SK-N-MC (cell line): ENCODE measurements around the gene MRO.

Source experiments
- DNase-seq: peaks from one replicate; pipeline ENCODE4 v3.0.0-alpha.2; 2011; ENCODE audit warnings: low read depth, low spot score
- H3K27ac ChIP-seq: fragments of 200-600 bp; sonication (generic); 2 replicates; pipeline ENCODE4 v1.5.1; 2016; ENCODE audit warnings: mixed run types
- H3K36me3 ChIP-seq: fragments of 200-600 bp; sonication (generic); 2 replicates; pipeline ENCODE4 v1.6.1; 2017; ENCODE audit warnings: antibody characterized with exemption, low read length, mixed read lengths; ENCODE audit not compliant: insufficient read depth
- H3K4me3 ChIP-seq: fragments of 200-600 bp; sonication (generic); 2 replicates; pipeline ENCODE4 v1.5.1; 2016
- H3K9ac ChIP-seq: fragments of 200-600 bp; sonication (generic); 2 replicates; pipeline ENCODE4 v1.8.0; 2017; ENCODE audit warnings: mixed run types, mixed read lengths; ENCODE audit not compliant: insufficient read length
- H3K9me3 ChIP-seq: fragments of 200-600 bp; sonication (generic); 2 replicates; pipeline ENCODE4 v1.6.1; 2017; ENCODE audit warnings: low read depth, mild to moderate bottlenecking, antibody characterized with exemption, low read length, moderate library complexity, mixed read lengths
- EZH2 ChIP-seq: fragments of 200-600 bp; sonication (generic); IDR thresholded peaks from one replicate; pipeline ENCODE4 v1.6.1; 2017; ENCODE audit warnings: antibody characterized with exemption
- FOXP2 ChIP-seq: optimal IDR thresholded peaks from 2 replicates; pipeline ENCODE3; 2011; ENCODE audit warnings: mild to moderate bottlenecking, moderate library complexity; ENCODE audit not compliant: insufficient read depth; ENCODE audit errors: extremely low read length, control extremely low read depth
- POLR2AphosphoS5 ChIP-seq: IDR thresholded peaks from 2 replicates; pipeline ENCODE4 v1.6.1; 2012; ENCODE audit warnings: mild to moderate bottlenecking, low read depth, low read length, borderline replicate concordance

Gene MRO

GRCh38 chr18:50825621-50826020, 5.8 kb upstream of the MRO start:
- Histone ChIP-seq H3K36me3 (no peaks in the 10 kb centered on the region), H3K9ac (no peak overlapping the region), H3K9me3 (no peaks in the 10 kb centered on the region), H3K4me3 (no peak overlapping the region), H3K27ac (no peak overlapping the region)
- TF ChIP-seq FOXP2 (no peak), POLR2AphosphoS5 (no peak), EZH2 (no peak)
- no peak for DNase-seq

- DNase-seq = no peak
- Histone ChIP-seq H3K9me3 (no peaks in the 10 kb centered on the region), H3K27ac (no peak overlapping the region), H3K36me3 (no peaks in the 10 kb centered on the region), H3K9ac (no peak overlapping the region), H3K4me3 (no peak overlapping the region)
- TF ChIP-seq POLR2AphosphoS5 = no peak
- no peak for TF ChIP-seq EZH2
- TF ChIP-seq FOXP2 = no peak
Observed at GRCh38 chr18:50822756-50823155, 2.9 kb upstream of the MRO start.

- TF ChIP-seq FOXP2 (no peak), EZH2 (no peak), POLR2AphosphoS5 (no peak)
- no peak overlapping the region for H3K9ac ChIP-seq
Observed at GRCh38 chr18:50820901-50821520, 1.2 kb upstream of the MRO start.

GRCh38 chr18:50819027-50819727, 639 bp downstream of the MRO start:
- no peak for DNase-seq
- Histone ChIP-seq H3K36me3 (no peaks in the 10 kb centered on the region), H3K4me3 (peak overlapping the region; percentile 74), H3K9me3 (no peaks in the 10 kb centered on the region), H3K9ac (no peak overlapping the region), H3K27ac (no peak overlapping the region)
- TF ChIP-seq FOXP2 (no peak), EZH2 (no peak), POLR2AphosphoS5 (no peak)

More at GRCh38 chr18:50820901-50821520, 1.2 kb upstream of the MRO start:
- H3K36me3 ChIP-seq = no peaks in the 10 kb centered on the region
- no peaks in the 10 kb centered on the region for H3K9me3 ChIP-seq
- no peak overlapping the region for H3K27ac ChIP-seq
- DNase-seq = no peak
- no peak overlapping the region for H3K4me3 ChIP-seq

- TF ChIP-seq FOXP2 (no peak), POLR2AphosphoS5 (peak; percentile 15; the same call in 1 of the 2 replicates), EZH2 (no peak)
- Histone ChIP-seq H3K36me3 (no peaks in the 10 kb centered on the region), H3K4me3 (peak overlapping the region; percentile 28; the same call in 1 of the 2 replicates), H3K27ac (peak overlapping the region; percentile 70), H3K9ac (no peak overlapping the region), H3K9me3 (no peaks in the 10 kb centered on the region)
- peak; percentile 34 for DNase-seq
Observed at GRCh38 chr18:50816419-50817166, 3.2 kb downstream of the MRO start.

- TF ChIP-seq POLR2AphosphoS5 = no peak
- TF ChIP-seq EZH2 = no peak
- TF ChIP-seq FOXP2 = no peak
- Histone ChIP-seq H3K4me3 (no peak overlapping the region), H3K27ac (no peak overlapping the region), H3K9me3 (no peaks in the 10 kb centered on the region), H3K36me3 (no peaks in the 10 kb centered on the region), H3K9ac (no peak overlapping the region)
- DNase-seq = no peak
Observed at GRCh38 chr18:50814395-50814794, 5.4 kb downstream of the MRO start.

DNA sequence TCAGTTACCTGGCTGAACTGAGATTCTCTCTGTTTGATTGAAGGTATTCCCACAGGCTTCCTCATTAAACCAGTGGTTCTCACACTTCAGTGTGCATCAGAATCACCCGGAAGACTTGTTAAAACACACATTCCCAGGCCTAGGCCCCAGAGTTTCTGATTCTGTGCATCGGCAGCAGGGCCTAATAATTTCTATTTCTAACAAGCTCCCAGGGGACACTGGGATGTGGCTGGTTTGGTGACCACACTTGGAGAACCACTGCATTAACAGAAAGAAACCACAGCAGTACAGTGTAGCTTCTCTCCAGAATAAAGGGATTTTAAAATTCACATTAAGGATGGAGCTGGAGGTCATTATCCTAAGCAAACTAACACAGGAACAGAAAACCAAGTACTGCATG, 6.5 kb downstream of the MRO start:
- no peaks in the 10 kb centered on the region for H3K9me3 ChIP-seq
- H3K27ac ChIP-seq = no peak overlapping the region
- TF ChIP-seq FOXP2 = no peak
- TF ChIP-seq EZH2 = no peak
- no peak for TF ChIP-seq POLR2AphosphoS5
- no peak for DNase-seq
- H3K36me3 ChIP-seq = no peaks in the 10 kb centered on the region
- no peak overlapping the region for H3K4me3 ChIP-seq
- H3K9ac ChIP-seq = no peak overlapping the region

DNA sequence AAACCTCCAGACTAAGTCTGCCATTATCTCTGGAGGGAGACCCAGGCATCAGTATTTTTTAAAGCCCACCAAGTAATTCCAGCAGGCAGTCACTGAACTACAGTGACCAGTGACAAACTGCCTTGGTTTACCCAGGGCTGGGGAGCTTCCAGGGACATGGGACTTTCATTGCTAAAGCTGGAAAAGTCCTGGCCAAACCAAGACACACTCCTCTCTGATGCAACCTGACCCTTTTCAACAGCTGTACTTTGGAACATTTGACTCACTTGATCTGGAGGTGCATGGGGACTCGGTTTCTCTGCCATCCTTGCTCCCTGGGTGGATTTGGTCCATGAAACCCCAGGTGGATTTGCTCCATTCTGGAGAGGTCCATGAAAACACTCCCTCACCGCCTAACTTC, 7.0 kb downstream of the MRO start:
- no peaks in the 10 kb centered on the region for H3K9me3 ChIP-seq
- H3K36me3 ChIP-seq = no peaks in the 10 kb centered on the region
- H3K9ac ChIP-seq = no peak overlapping the region
- no peak for DNase-seq
- H3K27ac ChIP-seq = no peak overlapping the region
- TF ChIP-seq FOXP2 = no peak
- no peak for TF ChIP-seq POLR2AphosphoS5
- no peak for TF ChIP-seq EZH2
- H3K4me3 ChIP-seq = no peak overlapping the region
